Neuronal stem cell (in vitro differentiated cells): ENCODE results near the gene TIMM23.

ENCODE experiments used
- DNase-seq: peaks from one replicate; pipeline ENCODE4 v3.0.0-alpha.2; 2013; ENCODE audit warnings: low spot score
- H2AFZ ChIP-seq: one replicate; pipeline ENCODE4 v1.6.1; 2013; ENCODE audit warnings: mild to moderate bottlenecking, low read length, inconsistent platforms
- H2AK5ac ChIP-seq: 2 replicates; pipeline ENCODE4 v1.6.1; 2013; ENCODE audit warnings: low read depth, mild to moderate bottlenecking, inconsistent platforms, low read length, moderate library complexity, mixed read lengths
- H2BK120ac ChIP-seq: 2 replicates; pipeline ENCODE4 v1.6.1; 2013; ENCODE audit warnings: low read depth, mild to moderate bottlenecking, inconsistent platforms, low read length, moderate library complexity, mixed read lengths
- H2BK12ac ChIP-seq: one replicate; pipeline ENCODE4 v1.6.1; 2013; ENCODE audit warnings: low read length, inconsistent platforms
- H2BK15ac ChIP-seq: 2 replicates; pipeline ENCODE4 v1.6.1; 2013; ENCODE audit warnings: mild to moderate bottlenecking, low read length, inconsistent platforms, mixed read lengths
- H2BK5ac ChIP-seq: one replicate; pipeline ENCODE4 v1.6.1; 2013; ENCODE audit warnings: inconsistent platforms, mild to moderate bottlenecking, low read length, moderate library complexity
- H3K14ac ChIP-seq: one replicate; pipeline ENCODE4 v1.6.1; 2013; ENCODE audit warnings: low read length, inconsistent platforms
- H3K18ac ChIP-seq: 2 replicates; pipeline ENCODE4 v1.6.1; 2013; ENCODE audit warnings: low read length, inconsistent platforms
- H3K23ac ChIP-seq: 2 replicates; pipeline ENCODE4 v1.6.1; 2013; ENCODE audit warnings: low read depth, mild to moderate bottlenecking, mixed read lengths, low read length, inconsistent platforms; ENCODE audit not compliant: poor library complexity
- H3K27ac ChIP-seq: replicated peaks from 3 replicates; pipeline ENCODE4 v1.5.1; 2013; ENCODE audit warnings: low read length, inconsistent platforms
- H3K27me3 ChIP-seq, 3 experiments: 2 replicates each; pipeline ENCODE4 v1.6.1; 2013; ENCODE audit warnings: low read length in 3 of 3, mild to moderate bottlenecking in 2 of 3, inconsistent platforms in 1 of 3, low read depth in 1 of 3, mixed read lengths in 1 of 3, moderate library complexity in 1 of 3; ENCODE audit not compliant: control insufficient read depth in 3 of 3, insufficient read depth in 3 of 3
- H3K36me3 ChIP-seq, 2 donors: replicated peaks in 1 of 2; 2 replicates each; pipeline ENCODE4 v1.6.1; 2013; ENCODE audit warnings: low read length in 2 of 2; ENCODE audit not compliant: control insufficient read depth in 2 of 2, insufficient read depth in 2 of 2
- H3K4ac ChIP-seq: 2 replicates; pipeline ENCODE4 v1.6.1; 2013; ENCODE audit warnings: inconsistent platforms, mild to moderate bottlenecking, low read length, moderate library complexity
- H3K4me1 ChIP-seq, 2 donors: 1 replicate in 1 of 2; 2 replicates in 1 of 2; pipeline ENCODE4 v1.6.1; 2013; ENCODE audit warnings: low read length in 2 of 2, low read depth in 1 of 2; ENCODE audit not compliant: control insufficient read depth in 2 of 2, insufficient read depth in 1 of 2
- H3K4me2 ChIP-seq: one replicate; pipeline ENCODE4 v1.6.1; 2013; ENCODE audit warnings: mild to moderate bottlenecking, low read length, inconsistent platforms; ENCODE audit not compliant: insufficient read depth, poor library complexity, severe bottlenecking
- H3K4me3 ChIP-seq, 2 donors: 2 replicates each; pipeline ENCODE4 v1.5.1; 2013; ENCODE audit warnings: low read length in 2 of 2, mild to moderate bottlenecking in 2 of 2, inconsistent platforms in 1 of 2, moderate library complexity in 1 of 2
- H3K79me1 ChIP-seq: one replicate; pipeline ENCODE4 v1.6.1; 2013; ENCODE audit warnings: low read depth, mild to moderate bottlenecking, inconsistent platforms, low read length, moderate library complexity
- H3K9ac ChIP-seq: one replicate; pipeline ENCODE4 v1.6.1; 2013; ENCODE audit warnings: mild to moderate bottlenecking, low read depth, low read length, inconsistent platforms; ENCODE audit not compliant: poor library complexity
- H3K9me3 ChIP-seq, 2 donors: replicated peaks in 1 of 2; 2 replicates each; pipeline versions ENCODE3 to v1.6.1; 2013; ENCODE audit warnings: low read length in 2 of 2, mild to moderate bottlenecking in 2 of 2, inconsistent platforms in 1 of 2, low read depth in 1 of 2, mixed read lengths in 1 of 2, moderate library complexity in 1 of 2; ENCODE audit not compliant: control insufficient read depth in 2 of 2, insufficient read depth in 1 of 2
- H4K8ac ChIP-seq: one replicate; pipeline ENCODE4 v1.6.1; 2013; ENCODE audit warnings: low read depth, mild to moderate bottlenecking, inconsistent platforms, low read length, moderate library complexity
- H4K91ac ChIP-seq: one replicate; pipeline ENCODE4 v1.6.1; 2013; ENCODE audit warnings: low read length, low read depth, mild to moderate bottlenecking, inconsistent platforms; ENCODE audit not compliant: poor library complexity
- WGBS, 2 donors: extraction: QIAGEN DNeasy Blood & Tissue Kit; methylation state at CpG; one replicate each; pipeline ENCODE4 v1.1.7; 2013; ENCODE audit warnings: missing lambda C conversion rate in 2 of 2, mixed read lengths in 1 of 2; ENCODE audit not compliant: insufficient read length in 2 of 2, insufficient replicate concordance in 1 of 2; ENCODE audit errors: extremely low coverage in 2 of 2; 5-methylcytosine and 5-hydroxymethylcytosine counted together

Gene TIMM23

GRCh38 chr10:46035923-46036849 lies 63.9 kb downstream of the TIMM23 start:
- H2AK5ac ChIP-seq, result no peak overlapping the region
- no peak overlapping the region for H3K18ac ChIP-seq
- H3K4me2 ChIP-seq, result no peak overlapping the region
- no peak overlapping the region for H2BK15ac ChIP-seq
- H2BK120ac ChIP-seq, result no peak overlapping the region
- H3K79me1 ChIP-seq, result no peaks in the 10 kb centered on the region
- no peaks in the 10 kb centered on the region for H3K27me3 ChIP-seq
- H3K4me1 ChIP-seq, result no peaks in the 10 kb centered on the region
- no peak overlapping the region for H4K91ac ChIP-seq
- H2AFZ ChIP-seq, result no peak overlapping the region
- H3K9me3 ChIP-seq, result no peaks in the 10 kb centered on the region
- no peak overlapping the region for H3K27ac ChIP-seq
- no peak overlapping the region for H3K14ac ChIP-seq
- H3K36me3 ChIP-seq, result no peaks in the 10 kb centered on the region
- no peak overlapping the region for H3K4ac ChIP-seq
- no peak overlapping the region for H3K9ac ChIP-seq
- no peak for DNase-seq
- no CpG with 5 or more reads among the region's 8 CpGs for WGBS, 2 donors
- H3K4me3 ChIP-seq, result no peak overlapping the region
- no peak overlapping the region for H2BK5ac ChIP-seq
- H2BK12ac ChIP-seq, result no peak overlapping the region
- no peak overlapping the region for H3K23ac ChIP-seq
- H4K8ac ChIP-seq, result no peak overlapping the region

GRCh38 chr10:46037107-46037825 lies 65.0 kb downstream of the TIMM23 start:
- Histone ChIP-seq H3K4me1 (no peaks in the 10 kb centered on the region), H3K23ac (no peak overlapping the region), H3K9me3 (no peaks in the 10 kb centered on the region), H2BK12ac (no peak overlapping the region), H3K4ac (no peak overlapping the region), H4K8ac (no peak overlapping the region), H3K4me2 (no peak overlapping the region), H3K18ac (no peak overlapping the region), H3K14ac (no peak overlapping the region), H3K4me3 (no peak overlapping the region), H2BK5ac (no peak overlapping the region), H4K91ac (no peak overlapping the region), H3K9ac (no peak overlapping the region), H2AK5ac (no peak overlapping the region), H2BK15ac (no peak overlapping the region), H3K79me1 (no peaks in the 10 kb centered on the region), H3K27ac (no peak overlapping the region), H2AFZ (no peak overlapping the region), H3K27me3 (no peaks in the 10 kb centered on the region), H3K36me3 (no peaks in the 10 kb centered on the region), H2BK120ac (no peak overlapping the region)
- DNase-seq, result no peak
- no CpG with 5 or more reads among the region's 8 CpGs for WGBS, 2 donors

GRCh38 chr10:46040004-46040403 lies 67.7 kb downstream of the TIMM23 start:
- no peak overlapping the region for H3K4me2 ChIP-seq
- no peak overlapping the region for H2AFZ ChIP-seq
- no peak overlapping the region for H4K8ac ChIP-seq
- H3K4me1 ChIP-seq, result no peaks in the 10 kb centered on the region
- H3K9me3 ChIP-seq, result no peaks in the 10 kb centered on the region
- H3K4me3 ChIP-seq, result no peak overlapping the region
- no peak for DNase-seq
- no peak overlapping the region for H2BK5ac ChIP-seq
- H3K9ac ChIP-seq, result no peak overlapping the region
- H3K27ac ChIP-seq, result no peak overlapping the region
- H3K23ac ChIP-seq, result no peak overlapping the region
- no peak overlapping the region for H2BK12ac ChIP-seq
- no peak overlapping the region for H3K14ac ChIP-seq
- no CpG with 5 or more reads among the region's 3 CpGs for WGBS, 2 donors
- H3K79me1 ChIP-seq, result no peaks in the 10 kb centered on the region
- no peak overlapping the region for H3K4ac ChIP-seq
- no peak overlapping the region for H4K91ac ChIP-seq
- H2BK120ac ChIP-seq, result no peak overlapping the region
- no peaks in the 10 kb centered on the region for H3K27me3 ChIP-seq
- H2BK15ac ChIP-seq, result no peak overlapping the region
- H3K18ac ChIP-seq, result no peak overlapping the region
- H3K36me3 ChIP-seq, result no peaks in the 10 kb centered on the region
- no peak overlapping the region for H2AK5ac ChIP-seq

- no peaks in the 10 kb centered on the region for H3K79me1 ChIP-seq
- H2BK12ac ChIP-seq, result no peak overlapping the region
- H2AFZ ChIP-seq, result no peak overlapping the region
- no peak overlapping the region for H3K9ac ChIP-seq
- H2BK120ac ChIP-seq, result no peak overlapping the region
- no peak overlapping the region for H4K8ac ChIP-seq
- WGBS, 2 donors, result no CpG with 5 or more reads among the region's 4 CpGs
- H3K18ac ChIP-seq, result no peak overlapping the region
- no peak overlapping the region for H3K14ac ChIP-seq
- no peaks in the 10 kb centered on the region for H3K36me3 ChIP-seq
- no peak for DNase-seq
- H3K9me3 ChIP-seq, result no peaks in the 10 kb centered on the region
- H3K23ac ChIP-seq, result no peak overlapping the region
- H3K27ac ChIP-seq, result no peak overlapping the region
- H3K4me3 ChIP-seq, result no peak overlapping the region
- H2BK15ac ChIP-seq, result no peak overlapping the region
- no peak overlapping the region for H3K4ac ChIP-seq
- no peaks in the 10 kb centered on the region for H3K4me1 ChIP-seq
- H2AK5ac ChIP-seq, result no peak overlapping the region
- H3K27me3 ChIP-seq, result peaks cover 0 to 10% (median 0%) of the 10 kb centered on the region in 3 experiments
- no peak overlapping the region for H3K4me2 ChIP-seq
- no peak overlapping the region for H2BK5ac ChIP-seq
- no peak overlapping the region for H4K91ac ChIP-seq
Measured at GRCh38 chr10:46042527-46042926, 70.2 kb downstream of the TIMM23 start.
